Mesenchymal stem cell (in vitro differentiated cells and primary cell): ENCODE measurements around the gene LENEP.

Experiments
- DNase-seq: peaks from one replicate; pipeline ENCODE4 v3.0.0-alpha.2; 2013
- H2AFZ ChIP-seq: one replicate; pipeline ENCODE4 v1.6.1; 2013; ENCODE audit warnings: low read depth, mild to moderate bottlenecking, control low read depth, inconsistent platforms, low read length, moderate library complexity
- H2AK5ac ChIP-seq: 2 replicates; pipeline ENCODE4 v1.6.1; 2013; ENCODE audit warnings: low read length, moderate library complexity, mild to moderate bottlenecking, inconsistent platforms; ENCODE audit not compliant: severe bottlenecking
- H2BK120ac ChIP-seq: one replicate; pipeline ENCODE4 v1.6.1; 2013; ENCODE audit warnings: low read depth, mild to moderate bottlenecking, inconsistent platforms, low read length, moderate library complexity
- H2BK12ac ChIP-seq, 2 experiments: one replicate each; pipeline ENCODE4 v1.6.1; 2013; ENCODE audit warnings: inconsistent platforms in 2 of 2, low read length in 2 of 2, mild to moderate bottlenecking in 2 of 2, moderate library complexity in 2 of 2, control low read depth in 1 of 2
- H2BK15ac ChIP-seq: one replicate; pipeline ENCODE4 v1.6.1; 2013; ENCODE audit warnings: mild to moderate bottlenecking, low read depth, inconsistent platforms; ENCODE audit not compliant: poor library complexity, severe bottlenecking
- H2BK5ac ChIP-seq: 2 replicates; pipeline ENCODE4 v1.6.1; 2013; ENCODE audit warnings: low read depth, mild to moderate bottlenecking, low read length, control low read depth, inconsistent platforms; ENCODE audit not compliant: poor library complexity, severe bottlenecking
- H3K14ac ChIP-seq, 2 experiments: one replicate each; pipeline ENCODE4 v1.6.1; 2013; ENCODE audit warnings: inconsistent platforms in 2 of 2, low read length in 2 of 2, control low read depth in 1 of 2, mild to moderate bottlenecking in 1 of 2, moderate library complexity in 1 of 2
- H3K18ac ChIP-seq, 2 experiments: one replicate each; pipeline ENCODE4 v1.6.1; 2013; ENCODE audit warnings: inconsistent platforms in 2 of 2, low read length in 2 of 2, control low read depth in 1 of 2, low read depth in 1 of 2, mild to moderate bottlenecking in 1 of 2
- H3K23ac ChIP-seq, 2 experiments: one replicate each; pipeline ENCODE4 v1.6.1; 2013; ENCODE audit warnings: inconsistent platforms in 2 of 2, low read length in 2 of 2, mild to moderate bottlenecking in 2 of 2, moderate library complexity in 2 of 2, control low read depth in 1 of 2
- H3K27ac ChIP-seq: 2 replicates; pipeline ENCODE4 v1.5.1; 2013; ENCODE audit warnings: mild to moderate bottlenecking, moderate library complexity, low read length, control low read depth, inconsistent platforms; ENCODE audit not compliant: poor library complexity, severe bottlenecking
- H3K27me3 ChIP-seq, 2 experiments: 2 replicates each; pipeline versions ENCODE4 v1.6.1 to v1.7.0; 2013; ENCODE audit warnings: low read length in 2 of 2, mild to moderate bottlenecking in 2 of 2, moderate library complexity in 2 of 2, control low read depth in 1 of 2, inconsistent platforms in 1 of 2; ENCODE audit not compliant: control insufficient read depth in 1 of 2, insufficient read depth in 1 of 2
- H3K36me3 ChIP-seq, 2 experiments: 2 replicates each; pipeline versions ENCODE4 v1.6.1 to v1.7.0; 2013; ENCODE audit warnings: low read length in 2 of 2, control low read depth in 1 of 2, inconsistent platforms in 1 of 2, low read depth in 1 of 2, mild to moderate bottlenecking in 1 of 2; ENCODE audit not compliant: insufficient read depth in 2 of 2, control insufficient read depth in 1 of 2
- H3K4ac ChIP-seq, 2 experiments: one replicate each; pipeline ENCODE4 v1.6.1; 2013; ENCODE audit warnings: inconsistent platforms in 2 of 2, low read length in 2 of 2, mild to moderate bottlenecking in 2 of 2, moderate library complexity in 2 of 2, control low read depth in 1 of 2, low read depth in 1 of 2
- H3K4me1 ChIP-seq: 2 replicates; pipeline ENCODE4 v1.6.1; 2013; ENCODE audit warnings: low read depth, low read length, control low read depth; ENCODE audit not compliant: control insufficient read depth, insufficient read depth
- H3K4me2 ChIP-seq: 2 replicates; pipeline ENCODE4 v1.6.1; 2013; ENCODE audit warnings: low read length, mild to moderate bottlenecking, inconsistent platforms; ENCODE audit not compliant: poor library complexity, severe bottlenecking
- H3K4me3 ChIP-seq, 2 experiments: 2 replicates each; pipeline versions ENCODE4 v1.5.1 to v1.7.0; 2013; ENCODE audit warnings: low read length in 2 of 2, mild to moderate bottlenecking in 2 of 2, control low read depth in 1 of 2, low read depth in 1 of 2; ENCODE audit not compliant: insufficient read depth in 1 of 2
- H3K79me1 ChIP-seq: replicated peaks from 2 replicates; pipeline ENCODE4 v1.6.1; 2013; ENCODE audit warnings: mild to moderate bottlenecking, control low read depth, low read length, inconsistent platforms; ENCODE audit not compliant: poor library complexity, severe bottlenecking
- H3K9ac ChIP-seq: 2 replicates; pipeline ENCODE4 v1.7.0; 2013; ENCODE audit warnings: mild to moderate bottlenecking, low read length, moderate library complexity
- H3K9me3 ChIP-seq: 2 replicates; pipeline ENCODE4 v1.7.0; 2013; ENCODE audit warnings: mild to moderate bottlenecking, low read length; ENCODE audit not compliant: control insufficient read depth
- H4K8ac ChIP-seq: one replicate; pipeline ENCODE4 v1.6.1; 2013; ENCODE audit warnings: inconsistent platforms, mild to moderate bottlenecking, low read length, moderate library complexity
- H4K91ac ChIP-seq: one replicate; pipeline ENCODE4 v1.6.1; 2013; ENCODE audit warnings: mild to moderate bottlenecking, low read length, inconsistent platforms
- WGBS: methylation state at CpG from one replicate; pipeline ENCODE4 v1.1.7; 2013; ENCODE audit warnings: mixed read lengths; 5-methylcytosine and 5-hydroxymethylcytosine counted together

Gene LENEP

DNA sequence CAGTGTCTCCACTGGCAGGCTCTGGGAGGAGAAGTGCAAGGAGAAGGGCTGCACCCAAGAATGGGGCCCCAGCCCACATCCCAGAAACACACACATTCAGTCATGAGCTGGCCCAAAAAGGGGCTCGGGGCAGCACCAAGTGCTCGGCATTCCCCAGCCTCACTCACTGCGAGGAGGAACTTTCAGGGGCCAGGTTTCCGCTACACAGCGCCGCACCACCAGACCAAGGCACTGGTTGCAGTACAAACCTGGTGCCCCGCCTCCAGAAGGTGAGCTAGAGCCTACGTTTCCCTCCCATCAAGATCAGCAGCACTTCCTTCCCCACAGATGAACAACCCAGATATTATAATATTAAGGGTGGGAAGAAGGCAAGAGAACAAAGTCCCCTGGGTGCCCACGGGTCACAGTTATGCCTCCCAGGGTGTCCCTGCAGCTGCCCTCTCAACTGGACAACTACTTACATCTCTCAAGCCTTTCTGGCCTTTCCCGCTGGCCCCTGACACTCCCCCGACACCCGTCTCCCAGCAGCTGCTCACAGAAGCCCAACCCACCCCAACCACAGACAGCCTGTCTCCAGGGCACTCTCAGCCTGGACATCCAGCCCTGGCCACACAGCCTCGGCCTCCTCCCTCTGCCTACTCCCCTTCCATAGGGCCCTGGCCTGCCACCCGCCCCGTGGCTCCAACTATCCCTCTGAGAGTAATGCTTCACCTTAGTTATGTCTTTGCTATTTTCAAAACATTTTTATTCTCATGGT is 41.3 kb upstream of the LENEP start:
- H2AK5ac ChIP-seq: no peak overlapping the region
- peaks cover 55% of the 10 kb centered on the region for H3K79me1 ChIP-seq
- no peak overlapping the region for H3K23ac ChIP-seq
- H2BK15ac ChIP-seq: peak overlapping the region; percentile 54
- no peak overlapping the region for H3K4ac ChIP-seq
- no peaks in the 10 kb centered on the region for H3K9me3 ChIP-seq
- no peak for DNase-seq
- H3K18ac ChIP-seq: no peak overlapping the region
- H3K36me3 ChIP-seq: peaks cover 18 to 34% of the 10 kb centered on the region in 2 experiments
- no peak overlapping the region for H2AFZ ChIP-seq
- no peak overlapping the region for H3K9ac ChIP-seq
- H2BK120ac ChIP-seq: no peak overlapping the region
- WGBS: 80% methylated on average over 13 of the region's 15 CpGs
- peaks cover 25% of the 10 kb centered on the region for H3K4me1 ChIP-seq
- H3K4me3 ChIP-seq: no peak overlapping the region
- no peak overlapping the region for H4K91ac ChIP-seq
- no peak overlapping the region for H3K14ac ChIP-seq
- no peak overlapping the region for H4K8ac ChIP-seq
- no peaks in the 10 kb centered on the region for H3K27me3 ChIP-seq
- H2BK12ac ChIP-seq: no peak overlapping the region
- no peak overlapping the region for H2BK5ac ChIP-seq
- H3K27ac ChIP-seq: no peak overlapping the region
- no peak overlapping the region for H3K4me2 ChIP-seq

DNA sequence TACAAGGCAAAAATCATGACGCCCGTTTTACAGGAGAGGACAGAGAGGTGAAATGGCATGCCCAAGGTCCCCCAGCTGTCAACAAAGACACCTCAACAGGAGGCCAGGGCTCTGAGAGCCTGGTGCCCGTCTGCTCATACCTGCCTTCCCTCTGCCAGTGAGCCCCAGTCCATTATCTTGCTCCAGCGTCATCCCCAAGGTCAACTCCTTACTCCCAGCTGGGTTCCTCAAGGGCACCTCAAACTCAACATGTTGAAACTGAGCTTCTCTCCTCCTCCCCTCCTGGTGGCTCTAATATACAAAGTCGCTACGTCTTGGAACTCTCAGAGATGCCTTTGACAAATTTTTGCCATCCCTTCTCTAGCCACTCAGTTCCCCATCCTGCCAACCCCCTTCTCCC is 40.7 kb upstream of the LENEP start:
- H2BK15ac ChIP-seq: no peak overlapping the region
- H3K79me1 ChIP-seq: peaks cover 56% of the 10 kb centered on the region
- peaks cover 13 to 32% of the 10 kb centered on the region in 2 experiments for H3K36me3 ChIP-seq
- no peak overlapping the region for H3K4ac ChIP-seq
- no peak for DNase-seq
- H3K14ac ChIP-seq: no peak overlapping the region
- H4K8ac ChIP-seq: no peak overlapping the region
- H3K4me3 ChIP-seq: no peak overlapping the region
- H3K27me3 ChIP-seq: no peaks in the 10 kb centered on the region
- H3K4me1 ChIP-seq: peaks cover 25% of the 10 kb centered on the region
- no peak overlapping the region for H3K18ac ChIP-seq
- no peak overlapping the region for H3K4me2 ChIP-seq
- no peak overlapping the region for H3K9ac ChIP-seq
- H2BK5ac ChIP-seq: no peak overlapping the region
- WGBS: 88% methylated on average over 6 of the region's 6 CpGs
- no peak overlapping the region for H3K27ac ChIP-seq
- H4K91ac ChIP-seq: no peak overlapping the region
- H2BK120ac ChIP-seq: no peak overlapping the region
- no peak overlapping the region for H2BK12ac ChIP-seq
- H3K9me3 ChIP-seq: no peaks in the 10 kb centered on the region
- no peak overlapping the region for H3K23ac ChIP-seq
- H2AFZ ChIP-seq: no peak overlapping the region
- H2AK5ac ChIP-seq: no peak overlapping the region

DNA sequence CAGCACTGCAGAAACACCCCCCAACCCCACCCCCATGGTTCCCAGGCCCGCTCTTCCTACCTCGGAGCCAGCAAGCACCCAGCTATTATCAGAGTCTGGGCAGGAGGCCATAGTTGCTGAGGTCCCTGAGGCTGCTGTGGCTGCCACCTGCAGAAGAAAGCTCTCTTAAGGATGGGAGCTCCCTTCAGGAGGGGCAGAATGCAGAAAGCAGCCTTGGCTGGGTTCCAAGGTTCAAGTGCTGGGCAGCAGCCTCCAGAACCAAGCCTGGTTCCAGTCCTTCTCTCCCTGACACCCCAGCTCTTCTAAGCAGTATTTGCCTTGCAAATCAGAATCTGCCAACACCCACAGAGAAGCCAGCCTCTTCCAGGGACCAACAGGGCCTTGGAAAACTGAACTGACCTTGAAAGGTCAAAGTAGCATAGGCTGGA is 39.8 kb upstream of the LENEP start:
- H2BK5ac ChIP-seq: no peak overlapping the region
- H4K8ac ChIP-seq: no peak overlapping the region
- H3K4me1 ChIP-seq: peaks cover 25% of the 10 kb centered on the region
- H3K18ac ChIP-seq: no peak overlapping the region
- DNase-seq: no peak
- WGBS: 94% methylated on average over 2 of the region's 2 CpGs
- no peak overlapping the region for H3K4me2 ChIP-seq
- H2BK15ac ChIP-seq: no peak overlapping the region
- H3K4me3 ChIP-seq: no peak overlapping the region
- H3K14ac ChIP-seq: no peak overlapping the region
- H3K36me3 ChIP-seq: peaks cover 19 to 28% of the 10 kb centered on the region in 2 experiments
- no peak overlapping the region for H3K4ac ChIP-seq
- H4K91ac ChIP-seq: no peak overlapping the region
- no peak overlapping the region for H2AK5ac ChIP-seq
- no peaks in the 10 kb centered on the region for H3K9me3 ChIP-seq
- no peak overlapping the region for H2BK12ac ChIP-seq
- peaks cover 57% of the 10 kb centered on the region for H3K79me1 ChIP-seq
- H2AFZ ChIP-seq: no peak overlapping the region
- H3K27me3 ChIP-seq: no peaks in the 10 kb centered on the region
- H3K23ac ChIP-seq: no peak overlapping the region
- H3K27ac ChIP-seq: no peak overlapping the region
- H3K9ac ChIP-seq: no peak overlapping the region
- H2BK120ac ChIP-seq: no peak overlapping the region

DNA sequence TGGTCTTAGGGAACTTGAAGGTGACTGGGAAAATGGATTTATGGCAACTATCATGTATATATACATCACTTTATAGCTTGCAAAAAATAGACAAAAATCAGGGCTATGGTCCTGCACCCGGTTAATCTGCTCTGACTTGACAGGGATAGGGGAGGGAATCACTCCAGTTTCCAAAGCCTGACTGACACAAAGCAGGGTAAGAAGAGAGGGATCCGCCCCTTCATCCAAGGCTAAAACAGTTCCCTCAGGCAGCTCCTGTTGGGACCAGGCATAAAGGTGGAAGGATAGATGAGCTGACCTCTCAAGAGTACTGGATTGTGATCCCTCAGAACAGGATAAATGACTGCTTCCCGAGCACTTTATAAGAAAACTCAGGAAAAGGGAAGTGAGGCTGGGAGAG is 38.8 kb upstream of the LENEP start:
- Histone ChIP-seq H2AFZ (no peak overlapping the region), H3K27ac (no peak overlapping the region), H3K36me3 (peaks cover 28 to 34% of the 10 kb centered on the region in 2 experiments), H2BK120ac (no peak overlapping the region), H3K27me3 (no peaks in the 10 kb centered on the region), H3K14ac (no peak overlapping the region), H3K4me2 (no peak overlapping the region), H2AK5ac (no peak overlapping the region), H2BK5ac (no peak overlapping the region), H3K9ac (peak overlapping the region; percentile 97), H3K18ac (no peak overlapping the region), H2BK12ac (no peak overlapping the region), H3K23ac (no peak overlapping the region), H2BK15ac (no peak overlapping the region), H3K4me1 (peaks cover 26% of the 10 kb centered on the region), H4K8ac (no peak overlapping the region), H4K91ac (no peak overlapping the region), H3K9me3 (no peaks in the 10 kb centered on the region), H3K4me3 (no peak overlapping the region), H3K79me1 (peaks cover 63% of the 10 kb centered on the region), H3K4ac (no peak overlapping the region)
- no peak for DNase-seq
- WGBS: 88% methylated on average over 3 of the region's 3 CpGs
